ENCODE results near the gene ANGPTL2.

Gene ANGPTL2

DNA sequence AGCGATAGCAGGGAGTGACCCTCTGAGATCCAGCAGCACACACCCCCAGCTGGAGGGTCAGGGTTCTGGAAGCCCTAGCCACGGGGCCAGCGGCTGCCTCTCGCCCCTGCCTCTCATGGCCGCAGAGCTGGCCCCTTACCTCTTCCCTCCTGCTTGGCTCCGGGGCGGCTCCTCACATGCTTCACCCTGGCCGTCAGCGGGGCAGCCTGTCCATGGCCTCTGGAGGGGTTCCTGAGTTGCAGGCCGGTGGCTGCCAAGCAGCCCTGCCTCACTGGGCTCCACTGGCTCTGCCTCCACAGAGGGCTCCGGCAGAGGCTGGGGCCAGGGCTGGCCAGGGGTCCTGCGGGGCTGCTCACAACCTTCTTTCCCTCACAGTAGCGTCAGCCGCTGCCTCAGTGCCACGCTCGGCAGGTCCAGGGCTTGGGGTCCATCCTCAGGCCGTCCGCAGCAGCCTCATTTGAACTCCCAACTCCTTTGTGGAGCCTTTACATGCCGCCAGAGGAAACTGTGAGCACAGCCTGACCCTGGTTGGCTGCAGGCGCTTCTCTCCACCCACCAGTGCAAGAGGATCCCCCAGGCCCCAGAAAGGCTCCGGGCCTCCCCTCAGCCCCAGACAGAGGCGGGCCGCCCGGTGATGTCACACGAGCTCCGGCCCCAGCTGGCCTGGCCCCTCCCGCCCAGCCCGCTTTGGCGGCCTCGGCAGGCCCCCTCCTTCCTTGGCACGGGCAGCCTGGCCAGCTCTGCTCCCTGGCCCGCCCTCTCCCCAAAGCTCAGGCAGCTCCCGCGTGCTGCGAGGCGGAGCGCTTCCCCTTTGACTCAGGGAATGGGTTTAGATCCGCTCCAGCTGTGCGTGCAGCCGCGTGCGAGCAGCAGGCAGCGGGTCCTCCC lies at the start of gene ANGPTL2:
Gene ANGPTL2 (minus strand): TSS at position 460 of the 888 bp plus-strand sequence. CDS start 13,904 bp downstream, outside the sequence.
- peak in 1 of 2 donors; percentile 26 for DNase-seq

- peak in 1 of 2 donors; percentile 6 for DNase-seq
These were observed 48.9 kb upstream of the ANGPTL2 start for GRCh38 chr9:127171348-127171747.

GRCh38 chr9:127170652-127171051 lies 48.2 kb upstream of the ANGPTL2 start:
- peak in 1 of 2 donors; percentile 12 for DNase-seq

DNA sequence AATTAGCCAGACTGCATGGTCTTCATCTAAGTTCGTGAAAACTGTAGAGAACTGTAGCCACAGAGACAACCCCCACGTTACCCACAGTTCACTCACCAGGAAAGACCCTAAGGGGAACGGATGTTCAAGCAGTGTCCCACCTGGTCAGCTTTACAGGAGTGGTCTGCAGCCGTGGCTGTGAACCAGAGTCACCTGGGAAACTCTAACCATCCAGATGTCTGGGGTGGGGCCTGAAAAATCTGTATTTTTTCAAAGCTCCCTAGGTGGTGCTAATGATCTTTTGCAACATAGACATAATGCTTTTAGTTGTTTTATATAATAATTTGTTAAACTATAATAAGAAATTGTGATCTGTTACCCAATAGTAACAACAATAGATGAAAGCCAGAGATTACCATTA lies 47.7 kb upstream of the ANGPTL2 start:
- DNase-seq: no peak

DNA sequence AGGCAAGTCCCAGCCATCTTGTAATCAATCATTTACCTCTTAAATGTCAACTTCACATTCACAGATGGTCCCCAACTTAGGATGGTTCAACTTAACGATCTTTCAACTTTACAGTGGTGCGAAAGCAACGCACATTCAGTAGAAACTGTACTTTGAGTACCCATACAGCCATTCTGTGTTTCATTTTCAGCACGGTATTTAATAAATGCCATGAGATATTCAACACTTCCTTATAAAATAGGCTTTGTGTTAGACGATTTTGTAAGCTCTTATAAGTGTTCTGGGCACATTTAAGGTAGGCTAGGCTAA lies 47.1 kb upstream of the ANGPTL2 start:
- no peak for DNase-seq

- no peak for DNase-seq
These were observed 46.5 kb upstream of the ANGPTL2 start for GRCh38 chr9:127168756-127169574.

DNA sequence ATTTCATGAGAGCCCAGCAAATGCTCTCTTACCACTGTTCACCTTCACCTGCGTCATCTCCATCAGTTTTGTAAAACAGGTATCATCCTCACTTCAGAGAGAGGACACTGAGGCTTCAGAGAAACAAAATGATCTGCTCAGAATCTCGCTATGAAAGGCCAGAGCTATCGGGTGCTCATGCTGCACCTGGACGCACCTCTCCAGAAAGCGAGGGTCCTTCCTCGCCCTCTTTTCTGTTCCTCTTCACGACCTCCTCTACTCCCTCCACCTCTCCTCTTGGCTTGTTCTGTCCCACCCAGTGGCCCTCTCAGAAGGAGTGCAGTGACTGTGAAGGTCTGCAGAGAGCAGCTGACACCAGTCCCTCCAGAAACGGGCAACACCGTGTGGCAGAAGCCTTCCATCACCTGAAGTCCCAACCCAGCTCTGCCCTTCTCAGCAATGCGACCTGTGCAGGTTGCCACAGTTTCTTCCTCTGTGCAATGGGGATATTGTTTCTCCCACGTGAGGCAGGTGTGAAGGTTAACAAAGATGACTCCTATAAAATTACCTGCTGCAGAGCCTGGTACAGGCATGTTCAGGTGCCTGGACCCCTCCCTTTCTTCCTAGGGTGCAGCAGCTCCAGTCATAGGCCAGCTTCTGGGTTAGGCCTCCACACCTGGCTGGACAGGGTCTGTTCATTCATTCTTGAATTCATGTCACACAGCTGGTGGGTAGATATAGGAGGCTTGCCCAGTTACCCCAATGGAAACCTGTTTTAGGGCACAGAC lies 45.3 kb upstream of the ANGPTL2 start:
- DNase-seq: no peak

DNA sequence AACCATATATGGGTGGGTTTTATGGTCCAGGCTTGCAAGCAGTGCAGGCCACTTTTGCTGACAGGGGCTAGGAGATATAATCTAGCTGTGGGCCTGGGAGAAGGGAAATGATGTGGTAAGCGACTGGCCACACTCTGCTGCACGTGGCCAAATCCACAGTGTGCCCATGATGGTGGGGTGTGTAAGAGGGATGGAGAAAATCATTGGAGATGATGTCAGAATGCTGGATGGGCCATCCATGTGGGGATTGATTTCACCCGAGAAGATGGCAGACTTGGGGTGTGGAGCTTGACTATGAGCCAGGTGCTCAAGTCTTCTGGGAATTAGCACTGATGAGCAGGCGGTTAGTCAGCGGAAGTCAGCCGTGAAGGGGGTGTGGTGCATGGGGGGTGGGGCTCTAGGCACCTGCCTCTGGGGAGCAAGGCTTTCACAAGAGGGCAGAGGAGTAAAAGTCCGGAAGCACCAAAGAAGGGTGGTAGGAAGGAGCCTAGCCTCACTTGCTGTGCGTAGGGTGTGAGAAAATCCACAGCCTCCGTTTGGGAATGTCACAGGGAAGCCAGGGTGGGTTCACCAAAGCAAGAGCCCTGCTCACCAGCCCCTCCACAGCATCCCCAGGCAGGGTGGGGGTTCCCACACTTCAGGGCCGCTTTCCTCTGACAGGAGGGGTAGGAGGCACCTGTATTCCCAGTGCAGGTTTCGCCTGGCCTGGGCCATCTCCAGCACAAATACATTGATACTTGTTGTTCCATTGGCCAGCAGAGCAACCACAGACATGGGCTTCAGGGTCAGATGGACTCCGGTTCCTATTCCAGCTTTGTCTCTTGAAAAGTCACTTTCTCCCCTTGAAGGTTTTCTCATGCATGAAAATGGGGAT lies 44.5 kb upstream of the ANGPTL2 start:
- no peak for DNase-seq

DNA sequence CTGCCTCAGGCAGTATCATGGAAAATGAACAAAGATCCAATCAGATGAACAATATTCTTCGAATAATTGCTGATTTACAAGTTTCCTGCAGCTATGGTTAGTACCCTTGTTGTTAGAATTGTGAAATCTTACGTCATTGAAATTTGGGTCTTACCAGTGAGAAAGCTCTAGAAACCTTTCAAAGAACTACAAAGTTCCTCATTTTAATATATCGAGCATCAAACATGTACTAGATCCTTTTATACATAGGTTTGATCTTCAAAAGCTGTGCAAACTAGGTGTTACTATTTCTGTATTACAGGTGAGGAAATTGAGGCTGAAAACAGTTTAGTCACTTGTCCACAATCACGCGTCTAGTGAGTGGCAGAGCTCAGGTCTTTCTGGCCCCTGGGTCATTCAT lies 43.7 kb upstream of the ANGPTL2 start:
- no peak for DNase-seq

- DNase-seq: no peak
These were observed 42.7 kb upstream of the ANGPTL2 start for GRCh38 chr9:127165116-127165515.

DNA sequence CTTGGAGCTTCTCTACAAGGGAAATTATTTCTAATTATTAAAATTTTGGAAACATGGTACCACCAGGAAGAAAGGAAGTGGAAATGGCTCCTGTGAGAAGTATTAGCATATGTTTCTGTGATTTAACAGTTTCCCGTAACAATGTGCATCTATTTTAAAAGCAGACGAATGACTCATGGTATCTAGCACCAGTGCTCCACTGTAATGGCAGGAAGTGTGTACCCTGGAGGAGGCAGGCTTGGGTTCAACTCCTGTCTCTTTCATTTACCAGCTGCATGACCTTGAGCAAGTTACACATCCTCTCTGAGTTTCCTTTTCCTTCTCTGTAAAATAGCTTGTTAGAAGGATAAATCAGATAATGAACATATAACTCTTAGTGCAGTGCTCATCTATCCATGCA lies 41.0 kb upstream of the ANGPTL2 start:
- no peak for DNase-seq

DNA sequence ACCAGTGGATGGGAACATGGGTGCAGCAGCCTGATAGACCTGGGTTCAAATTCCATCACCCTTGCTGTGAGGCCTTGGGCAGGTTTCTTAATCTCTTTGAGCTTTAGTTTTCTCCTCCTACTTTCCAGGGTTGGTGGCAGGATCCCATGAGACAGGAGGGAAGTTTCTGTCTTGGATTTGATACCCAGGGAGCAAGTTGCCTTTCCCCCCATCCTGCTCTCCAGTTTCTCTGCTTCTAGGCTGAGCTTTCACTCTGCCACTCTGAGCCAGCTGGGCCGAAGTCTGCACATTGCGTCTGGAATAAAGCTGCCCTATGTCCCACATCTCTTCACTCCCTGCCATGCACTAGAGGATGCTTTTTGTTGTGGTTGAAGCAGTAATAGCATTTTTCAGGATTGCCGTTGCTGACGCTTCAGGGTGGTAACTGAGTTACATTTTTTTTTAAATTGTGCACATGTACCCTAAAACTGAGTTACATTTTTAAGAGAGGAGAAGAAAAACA lies 40.5 kb upstream of the ANGPTL2 start:
- DNase-seq: no peak

DNA sequence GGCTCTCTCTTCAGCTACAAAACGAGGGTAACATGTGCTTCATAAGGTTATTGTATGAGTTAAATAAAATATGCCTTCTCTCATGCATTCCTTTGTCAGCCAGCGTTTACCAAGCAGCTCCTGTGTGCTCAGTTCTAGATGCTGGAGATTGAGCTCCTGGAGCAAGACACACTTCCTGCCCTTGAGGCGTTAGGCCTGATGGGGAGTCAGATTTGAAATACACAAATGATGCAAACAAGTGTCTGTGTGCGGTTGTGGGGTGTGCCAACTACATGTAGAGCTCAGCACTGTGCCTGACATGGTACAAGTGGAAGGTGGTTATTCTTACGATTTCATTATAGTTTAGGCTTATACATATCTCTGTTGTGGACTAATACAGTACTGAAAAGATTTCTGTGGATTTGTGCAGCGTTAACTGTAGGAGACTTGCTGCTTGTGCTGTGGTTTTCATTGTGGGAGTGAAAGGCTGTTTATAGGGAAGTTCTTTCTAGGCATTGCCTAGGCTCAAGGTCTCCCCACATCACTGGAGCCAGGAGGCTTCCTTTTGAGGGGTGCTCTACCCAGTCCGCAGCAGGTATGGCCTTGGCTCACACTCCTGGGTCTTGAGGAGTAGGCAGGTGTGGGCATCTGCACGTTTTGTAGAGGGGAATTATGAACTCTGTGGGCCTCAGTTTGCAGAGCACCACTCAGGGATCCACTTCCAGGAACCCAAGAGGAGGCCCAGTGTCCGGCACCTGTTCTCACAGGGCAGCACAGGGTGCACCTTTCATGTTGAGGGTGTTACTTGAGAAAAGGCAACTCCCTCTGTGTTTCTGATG lies 39.8 kb upstream of the ANGPTL2 start:
- DNase-seq: no peak

DNA sequence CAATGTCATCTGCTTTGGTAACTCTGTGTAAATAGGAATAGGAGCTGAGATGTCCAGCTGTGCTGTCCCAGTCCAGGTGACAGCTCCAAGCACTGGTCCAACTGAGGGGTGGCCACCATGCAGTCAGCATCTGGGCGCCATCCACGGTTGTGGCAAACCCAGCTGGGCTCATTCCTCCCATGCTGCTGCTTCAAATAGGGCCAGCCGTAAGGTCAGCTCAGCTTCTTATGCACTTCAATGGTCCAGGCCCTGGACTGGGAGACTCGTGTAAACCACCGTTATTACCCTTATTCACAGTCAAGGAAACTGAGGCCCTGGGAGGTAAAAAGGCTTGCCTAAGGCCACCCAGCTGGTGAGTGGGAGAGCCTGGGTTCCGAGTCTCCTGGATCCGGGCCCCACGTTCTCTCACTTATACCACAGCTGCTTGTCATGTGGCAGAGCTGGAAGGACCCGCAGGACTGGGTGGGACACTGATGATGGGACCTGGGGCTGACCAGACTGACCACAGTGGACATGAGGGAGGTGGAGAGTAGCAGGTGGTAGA lies 38.7 kb upstream of the ANGPTL2 start:
- DNase-seq: no peak

DNA sequence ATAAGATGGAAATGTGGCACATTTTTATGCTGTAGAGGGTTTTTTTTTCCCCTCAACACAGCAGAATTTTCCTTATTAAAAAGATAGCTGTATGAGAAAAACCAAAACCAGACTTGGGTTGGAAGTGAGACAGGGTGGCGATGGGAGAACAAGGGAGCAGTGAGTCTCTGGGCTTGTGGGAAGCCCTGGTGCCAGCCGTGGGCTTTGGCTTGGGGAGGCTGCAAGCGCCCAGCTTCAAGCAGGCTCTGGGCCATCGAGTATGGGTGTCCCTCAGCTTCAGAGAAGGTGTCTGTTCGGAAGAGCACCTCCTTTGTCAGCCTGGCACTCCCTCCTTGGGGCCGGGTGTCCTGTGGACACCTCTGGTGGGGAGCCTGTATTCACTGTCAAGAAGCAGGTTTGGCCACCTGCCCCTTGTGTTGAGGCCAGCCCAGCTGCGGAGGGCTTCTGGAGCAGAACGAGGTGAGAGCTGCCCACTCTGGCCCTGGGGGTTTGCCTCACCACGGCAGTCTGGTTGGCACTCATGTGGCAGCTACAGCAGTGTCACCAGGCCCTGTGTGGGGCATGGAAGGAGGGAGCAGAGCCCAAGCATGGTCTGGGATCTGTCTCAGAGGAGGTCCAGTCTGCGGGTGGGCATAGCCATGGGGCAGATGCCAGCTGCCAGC lies 37.6 kb upstream of the ANGPTL2 start:
- no peak for DNase-seq

GRCh38 chr9:127159325-127159801 lies 36.9 kb upstream of the ANGPTL2 start:
- DNase-seq: no peak

DNA sequence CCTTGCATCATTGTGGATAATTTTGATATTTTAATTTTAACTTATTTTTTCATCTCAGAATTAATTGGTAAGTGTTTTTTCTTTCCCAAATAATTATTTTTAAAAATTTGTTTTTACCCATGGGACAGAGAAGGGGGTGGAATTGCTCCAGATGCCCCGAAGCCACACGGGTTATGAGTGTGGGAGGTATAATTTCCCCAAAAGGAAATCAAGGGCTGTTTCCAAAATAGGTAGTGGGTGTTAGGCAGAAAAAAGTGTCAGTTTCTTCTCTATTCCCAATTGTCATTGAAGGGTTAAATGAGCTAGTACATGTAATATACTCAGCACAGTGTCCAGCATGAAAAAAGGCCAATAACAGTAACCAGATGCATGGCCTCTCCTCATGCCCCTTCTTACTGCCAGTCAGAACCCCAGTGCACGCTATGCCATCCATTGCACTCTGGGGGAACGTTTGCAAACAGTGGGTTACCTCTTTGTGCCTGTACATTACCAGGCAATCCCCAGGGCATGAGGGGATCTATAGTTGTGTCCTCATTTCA lies 36.4 kb upstream of the ANGPTL2 start:
- no peak for DNase-seq

DNA sequence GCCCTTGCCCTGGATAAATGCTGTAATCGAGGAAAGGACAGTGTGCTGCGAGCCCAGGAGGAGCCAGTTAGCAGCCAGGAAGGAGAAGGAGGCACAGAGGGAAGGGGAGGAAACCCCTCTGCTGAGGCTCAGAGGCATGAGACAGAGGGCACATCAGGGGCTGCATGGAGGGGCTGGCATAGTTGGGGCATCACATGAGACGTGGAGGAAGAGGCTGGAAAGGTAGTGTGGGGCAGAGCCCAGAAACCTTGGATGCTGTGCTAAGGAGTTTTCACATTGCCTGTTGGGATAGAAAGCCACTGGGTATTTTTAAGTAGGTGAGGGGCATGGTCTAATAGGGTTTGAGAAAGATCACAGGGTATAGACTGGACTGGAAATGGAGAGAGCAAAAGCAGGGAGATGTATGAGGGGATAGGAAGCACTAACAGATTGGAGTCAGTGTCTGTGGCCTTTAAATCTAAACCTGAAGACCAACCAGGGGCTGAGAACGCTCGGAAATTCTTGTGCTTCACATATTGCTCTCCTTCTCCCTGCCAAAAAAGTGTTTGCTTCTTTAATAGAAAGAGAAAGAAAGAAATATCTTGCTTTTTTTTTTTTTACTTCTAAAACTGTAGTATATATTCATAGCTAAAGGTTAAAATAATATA lies 33.0 kb upstream of the ANGPTL2 start:
- DNase-seq: no peak
